NCI-H1417 treated with DMSO at 0.1 percent for 48 hours (cell line): ENCODE results near the gene CXCL6.

Experiments
- DNase-seq: peaks from one replicate; lab custom pipeline; 2025; lab: John Stamatoyannopoulos, UW

CXCL6 gene

DNA sequence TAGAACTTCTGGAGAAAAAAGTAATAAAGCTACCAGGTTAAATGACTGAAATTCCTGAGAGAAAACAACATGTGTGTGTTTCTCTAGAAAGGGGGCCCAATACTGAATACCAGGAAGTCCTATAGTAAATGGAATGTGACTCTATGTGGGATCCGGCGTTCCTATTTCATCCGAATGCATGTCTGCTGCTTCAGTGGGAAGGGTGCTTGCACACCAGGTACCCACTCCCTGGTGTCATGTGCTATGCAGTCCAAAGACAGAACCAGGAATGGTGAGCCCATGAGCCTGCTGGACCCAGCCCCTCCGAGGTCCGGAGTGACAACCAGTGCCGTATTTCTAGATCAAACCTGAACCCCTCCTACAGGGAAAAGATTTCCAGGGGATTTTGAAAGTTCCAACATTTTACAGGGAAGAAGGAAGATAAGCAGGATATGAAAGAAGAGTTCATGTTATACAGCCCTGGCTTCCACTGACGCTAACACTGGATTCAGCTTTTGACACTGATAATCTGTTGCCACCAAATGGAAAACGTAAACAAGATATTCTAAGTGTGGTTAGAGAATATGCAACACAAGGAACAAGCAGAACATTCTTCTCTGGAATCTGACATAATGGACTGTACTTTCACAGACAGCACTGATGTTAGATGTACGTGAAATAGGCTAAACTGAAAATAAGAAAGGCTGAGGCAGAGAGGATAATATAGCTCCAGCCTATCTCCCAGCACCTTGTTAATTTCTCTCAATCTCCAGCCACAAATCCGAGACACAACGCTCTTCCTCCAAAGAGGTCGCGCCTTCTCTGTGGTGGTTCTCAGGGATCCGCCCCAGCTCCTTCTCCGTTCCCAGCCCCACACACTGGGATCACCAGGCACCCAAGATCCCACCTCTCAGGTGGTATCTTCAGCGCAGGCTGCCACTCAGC is 32.0 kb downstream of the CXCL6 start:
- DNase-seq = no peak

DNA sequence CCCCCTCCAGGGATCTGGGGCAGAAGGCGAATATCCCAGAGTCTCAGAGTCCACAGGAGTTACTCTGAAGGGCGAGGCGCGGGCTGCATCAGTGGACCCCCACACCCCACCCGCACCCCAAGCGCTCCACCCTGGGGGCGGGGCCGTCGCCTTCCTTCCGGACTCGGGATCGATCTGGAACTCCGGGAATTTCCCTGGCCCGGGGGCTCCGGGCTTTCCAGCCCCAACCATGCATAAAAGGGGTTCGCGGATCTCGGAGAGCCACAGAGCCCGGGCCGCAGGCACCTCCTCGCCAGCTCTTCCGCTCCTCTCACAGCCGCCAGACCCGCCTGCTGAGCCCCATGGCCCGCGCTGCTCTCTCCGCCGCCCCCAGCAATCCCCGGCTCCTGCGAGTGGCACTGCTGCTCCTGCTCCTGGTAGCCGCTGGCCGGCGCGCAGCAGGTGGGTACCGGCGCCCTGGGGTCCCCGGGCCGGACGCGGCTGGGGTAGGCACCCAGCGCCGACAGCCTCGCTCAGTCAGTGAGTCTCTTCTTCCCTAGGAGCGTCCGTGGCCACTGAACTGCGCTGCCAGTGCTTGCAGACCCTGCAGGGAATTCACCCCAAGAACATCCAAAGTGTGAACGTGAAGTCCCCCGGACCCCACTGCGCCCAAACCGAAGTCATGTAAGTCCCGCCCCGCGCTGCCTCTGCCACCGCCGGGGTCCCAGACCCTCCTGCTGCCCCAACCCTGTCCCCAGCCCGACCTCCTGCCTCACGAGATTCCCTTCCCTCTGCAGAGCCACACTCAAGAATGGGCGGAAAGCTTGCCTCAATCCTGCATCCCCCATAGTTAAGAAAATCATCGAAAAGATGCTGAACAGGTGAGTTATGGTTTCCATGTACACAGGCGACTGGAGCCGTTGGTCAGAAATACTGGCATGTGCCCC is 32.9 kb downstream of the CXCL6 start, which contains the start of gene CXCL1:
TSS of gene CXCL1 (plus strand) at position 264 of the 926 bp plus-strand sequence. CDS start at position 342, 78 bp downstream.
- no peak for DNase-seq

DNA sequence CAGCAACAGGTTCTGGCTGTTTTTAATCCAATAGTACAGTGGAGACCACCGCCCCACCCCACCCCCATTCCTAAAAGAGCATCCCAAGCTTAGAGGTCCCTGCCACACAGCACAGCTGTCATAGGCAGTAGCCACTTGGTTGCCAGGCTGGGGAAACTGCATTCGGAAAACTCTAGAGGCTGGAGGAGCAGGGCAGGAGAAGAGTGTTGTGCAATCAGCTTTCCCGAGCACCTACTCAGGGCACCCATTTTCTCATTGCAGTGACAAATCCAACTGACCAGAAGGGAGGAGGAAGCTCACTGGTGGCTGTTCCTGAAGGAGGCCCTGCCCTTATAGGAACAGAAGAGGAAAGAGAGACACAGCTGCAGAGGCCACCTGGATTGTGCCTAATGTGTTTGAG is 33.8 kb downstream of the CXCL6 start:
- DNase-seq = no peak

DNA sequence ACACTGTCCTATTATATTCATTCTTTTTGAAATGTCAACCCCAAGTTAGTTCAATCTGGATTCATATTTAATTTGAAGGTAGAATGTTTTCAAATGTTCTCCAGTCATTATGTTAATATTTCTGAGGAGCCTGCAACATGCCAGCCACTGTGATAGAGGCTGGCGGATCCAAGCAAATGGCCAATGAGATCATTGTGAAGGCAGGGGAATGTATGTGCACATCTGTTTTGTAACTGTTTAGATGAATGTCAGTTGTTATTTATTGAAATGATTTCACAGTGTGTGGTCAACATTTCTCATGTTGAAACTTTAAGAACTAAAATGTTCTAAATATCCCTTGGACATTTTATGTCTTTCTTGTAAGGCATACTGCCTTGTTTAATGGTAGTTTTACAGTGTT is 34.3 kb downstream of the CXCL6 start:
- no peak for DNase-seq

DNA sequence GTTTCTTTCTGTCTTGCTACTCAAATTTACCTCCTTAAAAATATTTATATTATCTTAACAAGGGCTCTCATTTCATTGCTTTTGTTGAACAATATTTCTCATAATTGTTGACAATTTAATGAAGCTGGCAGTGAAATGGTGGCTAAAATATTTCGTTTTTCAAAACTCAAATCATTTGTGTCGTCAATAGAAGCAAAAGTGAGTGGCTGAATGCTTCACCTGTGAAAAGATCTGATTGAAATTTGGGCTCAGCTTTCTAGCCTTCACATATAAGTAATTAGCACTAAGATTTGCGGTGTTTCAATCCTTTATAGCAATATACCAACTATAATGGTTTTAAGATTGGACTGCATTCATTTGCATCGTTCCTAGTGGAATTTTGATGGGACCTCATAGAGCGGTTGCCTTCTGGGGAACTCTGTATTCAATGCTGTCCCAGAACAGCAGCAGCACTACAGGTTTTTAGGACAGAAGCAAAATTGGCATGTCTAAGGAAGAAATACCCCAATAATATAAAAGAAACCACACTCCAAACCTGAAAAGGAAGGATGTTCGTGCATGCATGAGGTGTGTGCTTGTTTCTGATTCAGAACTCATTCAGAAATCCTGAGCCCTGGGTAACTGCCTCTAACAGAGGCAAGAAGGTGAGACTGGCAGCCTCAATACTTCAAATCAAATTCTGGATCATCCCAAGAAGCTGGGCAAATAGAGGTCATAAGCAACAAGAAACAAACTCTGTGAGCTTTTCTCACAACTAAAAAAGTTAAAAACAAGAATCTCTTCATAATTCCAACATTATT is 35.2 kb downstream of the CXCL6 start:
- no peak for DNase-seq

DNA sequence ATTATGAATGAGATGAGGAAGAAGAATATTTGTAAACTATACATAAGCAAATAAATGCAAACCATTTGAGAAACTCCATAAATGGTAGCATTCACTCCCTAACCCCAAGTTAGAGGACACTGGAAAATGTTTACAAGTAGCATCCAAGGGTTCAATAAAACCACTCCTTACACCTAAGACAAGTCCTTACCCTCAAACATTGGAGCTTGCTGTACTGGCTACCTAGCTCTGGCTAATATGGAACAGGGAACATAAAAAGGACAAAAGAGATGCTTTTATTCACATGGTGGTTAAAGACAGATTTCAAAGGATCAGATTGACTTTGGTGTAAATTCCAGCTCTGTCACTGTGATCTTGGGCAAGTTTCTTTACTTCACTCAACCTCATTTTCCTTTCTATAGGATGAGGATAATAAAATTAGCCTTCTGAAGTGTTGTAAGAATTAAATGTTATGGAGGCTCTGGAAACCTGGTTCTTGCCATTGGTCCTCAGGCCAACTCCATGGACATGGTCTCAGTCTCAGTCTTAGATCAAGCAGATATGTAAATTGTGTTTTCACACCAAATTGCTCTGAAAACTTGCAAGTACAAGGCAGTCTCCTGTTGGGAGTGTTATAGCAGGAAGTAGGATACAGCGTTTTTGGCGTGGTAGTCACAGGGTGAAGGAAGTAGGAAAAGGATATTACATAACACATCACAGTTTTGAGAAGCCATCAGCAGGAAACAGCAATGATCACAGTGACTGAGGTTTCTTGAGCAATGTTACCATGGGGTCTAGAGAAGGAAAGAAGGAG is 36.0 kb downstream of the CXCL6 start:
- no peak for DNase-seq

DNA sequence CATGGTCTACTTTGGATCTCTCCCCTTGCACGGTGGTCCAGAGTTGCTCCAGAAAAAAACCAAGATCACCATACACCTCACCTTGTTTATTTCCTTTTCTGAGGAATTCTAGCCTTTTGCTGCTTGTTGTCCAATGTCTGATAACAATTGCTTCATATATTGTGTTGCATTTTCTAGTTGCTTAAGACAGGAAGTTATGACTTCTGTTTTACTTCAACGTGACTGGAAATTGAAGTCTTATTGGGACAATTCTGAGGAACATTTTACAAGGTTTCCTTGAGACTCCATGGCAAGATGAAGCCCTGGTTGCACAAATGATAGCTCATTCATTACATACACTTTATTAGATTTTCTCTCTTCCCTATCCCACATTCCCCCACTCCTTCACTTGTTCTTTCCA is 37.9 kb downstream of the CXCL6 start:
- no peak for DNase-seq

DNA sequence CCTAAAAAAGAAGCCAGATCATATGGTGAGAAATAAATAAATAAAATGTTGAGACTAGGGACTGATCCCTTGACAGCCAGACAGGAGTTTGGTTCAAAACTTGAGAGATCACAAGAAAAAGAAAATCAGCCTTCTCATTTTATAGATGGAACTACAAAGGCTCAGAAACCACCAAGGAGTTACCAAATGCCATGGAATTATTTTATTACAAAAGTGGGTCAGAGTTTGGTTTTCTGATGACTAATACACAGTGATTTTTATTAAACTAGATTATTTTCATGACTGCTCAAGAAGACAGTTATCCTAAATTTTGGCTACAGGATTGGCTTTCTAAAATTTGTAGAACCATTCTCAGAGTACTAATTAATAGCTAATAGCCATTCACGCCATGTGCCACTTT is 38.9 kb downstream of the CXCL6 start:
- DNase-seq = no peak

DNA sequence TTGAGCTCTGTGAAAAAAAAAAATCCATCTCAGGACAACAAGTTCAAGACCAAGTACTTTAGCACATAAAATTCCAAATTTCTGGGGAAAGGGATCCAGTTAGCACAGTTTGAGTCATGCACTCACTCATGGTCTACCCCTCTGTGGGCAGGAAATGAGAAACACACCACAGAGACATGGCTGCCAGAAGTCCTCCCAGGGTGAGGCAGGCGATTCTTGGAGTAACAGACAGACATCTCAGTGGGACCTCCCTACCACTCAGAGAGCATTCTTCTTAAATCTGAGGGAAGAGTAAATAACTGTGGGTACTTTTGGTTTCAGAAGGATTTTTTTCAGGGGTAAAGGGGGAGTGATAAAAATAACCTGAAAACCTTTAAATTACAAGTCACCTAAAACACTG is 46.8 kb downstream of the CXCL6 start:
- no peak for DNase-seq

DNA sequence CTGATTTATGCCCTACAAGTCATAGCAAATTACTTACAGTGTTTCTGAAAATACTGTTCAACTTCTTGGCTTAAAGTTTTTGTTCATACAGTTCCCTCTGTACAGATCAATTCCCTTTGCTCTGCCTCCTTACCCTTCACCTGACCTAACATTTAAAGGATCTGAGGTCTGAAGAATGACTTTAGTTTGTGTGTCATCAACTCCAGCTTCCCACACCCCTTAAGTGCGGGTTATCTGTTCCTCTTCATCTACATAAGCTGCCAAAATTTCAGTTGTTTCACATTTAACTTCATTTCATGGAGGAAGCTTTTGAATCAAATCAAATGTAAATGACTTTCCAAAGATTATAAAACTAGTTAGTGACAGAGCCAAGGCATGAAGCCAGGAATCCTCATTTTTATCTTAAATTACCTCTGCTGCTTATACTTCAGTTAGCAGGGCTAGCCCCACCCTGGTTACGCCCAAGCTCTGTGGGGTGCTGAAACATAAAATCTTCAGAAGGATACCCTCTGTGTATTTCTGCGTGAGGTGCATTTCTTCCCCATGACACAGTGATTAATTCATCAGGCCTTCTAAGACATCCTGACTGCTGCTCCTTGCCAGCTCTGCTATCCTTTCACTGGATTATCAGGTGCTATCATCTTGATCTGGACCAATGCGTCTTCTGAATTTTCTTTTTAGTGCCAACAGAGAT is 49.2 kb downstream of the CXCL6 start:
- no peak for DNase-seq
